AML-193 (cell line): ENCODE results near the gene EME2.
"Not testable (repeated sequence)": the region's sequence is repeated elsewhere in the genome, so short reads cannot be mapped to it uniquely, and the experiment has no call there.

Experiments
- DNase-seq, 2 experiments: peaks; one replicate each; lab custom pipeline; 2025; lab: John Stamatoyannopoulos, UW

Gene EME2

DNA sequence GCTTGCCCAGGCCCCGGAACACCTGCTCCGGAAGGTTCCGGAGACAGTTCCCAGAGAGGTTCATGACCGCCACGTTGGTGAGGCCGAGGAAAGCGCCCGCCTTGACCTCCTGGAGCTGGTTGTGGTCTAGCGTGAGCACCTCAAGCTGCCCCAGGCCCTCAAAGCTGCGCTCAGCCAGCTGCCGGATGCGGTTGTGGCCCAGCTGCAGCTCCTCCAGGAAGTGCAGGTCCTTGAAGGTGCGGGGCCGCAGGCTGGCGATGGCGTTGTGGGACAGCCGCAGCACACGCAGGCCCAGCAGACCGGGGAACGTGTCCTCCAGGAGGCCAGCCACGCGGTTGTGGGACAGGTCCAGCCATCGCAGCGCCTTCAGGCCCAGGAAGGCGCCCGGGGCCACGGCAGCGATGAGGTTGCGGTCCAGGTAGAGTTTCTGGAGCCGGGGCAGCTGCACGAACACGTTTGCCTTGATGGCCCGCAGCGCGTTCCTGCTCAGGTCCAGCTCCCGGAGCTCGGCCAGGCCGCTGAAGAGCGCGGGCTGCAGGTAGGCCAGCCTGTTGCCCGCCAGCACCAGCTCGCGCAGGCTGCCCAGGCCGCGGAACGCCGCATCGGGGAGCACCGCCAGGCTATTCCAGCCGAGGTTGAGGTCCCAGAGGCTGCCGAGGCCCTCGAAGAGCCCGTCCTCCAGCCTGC is 18.8 kb downstream of the EME2 start:
- no peak for DNase-seq

DNA sequence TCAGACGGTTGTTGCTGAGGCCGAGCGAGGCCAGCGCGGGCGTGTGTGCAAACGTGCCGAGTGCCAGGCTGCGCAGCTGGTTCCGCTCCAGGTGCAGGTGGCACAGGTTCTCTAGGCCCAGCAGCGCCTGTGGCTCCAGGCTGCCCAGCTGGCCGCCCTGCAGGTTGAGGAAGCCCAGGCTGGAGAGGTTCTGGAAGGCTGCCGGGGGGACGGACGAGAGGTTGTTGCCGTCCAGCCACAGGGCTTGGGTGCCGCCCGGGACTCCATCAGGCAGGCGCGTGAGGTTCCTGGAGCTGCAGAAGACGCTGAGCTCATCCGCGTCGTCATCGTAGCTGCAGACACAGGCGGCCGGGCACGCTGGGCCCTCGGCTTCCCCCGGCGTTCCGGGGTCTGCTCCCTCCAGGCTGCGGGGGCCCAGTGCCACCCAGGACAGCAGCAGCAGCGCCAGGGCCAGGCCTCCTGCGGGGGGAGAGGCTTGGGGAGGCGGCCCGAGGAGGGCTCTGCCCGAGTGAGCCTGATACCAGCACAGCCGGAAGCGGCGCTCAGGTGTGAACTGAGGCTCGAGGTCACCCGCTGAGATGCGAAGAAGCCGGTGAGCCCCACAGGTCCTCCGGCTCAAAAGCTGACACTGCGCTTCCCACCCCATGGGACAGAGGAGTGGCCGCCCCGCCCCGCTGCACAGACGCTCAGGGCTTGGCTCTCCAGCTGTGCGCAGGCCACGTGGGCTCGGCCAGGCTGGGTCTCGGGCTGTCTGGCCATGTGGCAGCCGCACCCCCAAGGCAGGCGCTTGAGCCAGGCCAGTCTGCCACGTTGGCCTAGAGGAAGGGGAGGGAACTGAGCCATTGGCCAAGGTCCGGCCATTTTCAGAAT is 19.6 kb downstream of the EME2 start:
- no peak for DNase-seq

DNA sequence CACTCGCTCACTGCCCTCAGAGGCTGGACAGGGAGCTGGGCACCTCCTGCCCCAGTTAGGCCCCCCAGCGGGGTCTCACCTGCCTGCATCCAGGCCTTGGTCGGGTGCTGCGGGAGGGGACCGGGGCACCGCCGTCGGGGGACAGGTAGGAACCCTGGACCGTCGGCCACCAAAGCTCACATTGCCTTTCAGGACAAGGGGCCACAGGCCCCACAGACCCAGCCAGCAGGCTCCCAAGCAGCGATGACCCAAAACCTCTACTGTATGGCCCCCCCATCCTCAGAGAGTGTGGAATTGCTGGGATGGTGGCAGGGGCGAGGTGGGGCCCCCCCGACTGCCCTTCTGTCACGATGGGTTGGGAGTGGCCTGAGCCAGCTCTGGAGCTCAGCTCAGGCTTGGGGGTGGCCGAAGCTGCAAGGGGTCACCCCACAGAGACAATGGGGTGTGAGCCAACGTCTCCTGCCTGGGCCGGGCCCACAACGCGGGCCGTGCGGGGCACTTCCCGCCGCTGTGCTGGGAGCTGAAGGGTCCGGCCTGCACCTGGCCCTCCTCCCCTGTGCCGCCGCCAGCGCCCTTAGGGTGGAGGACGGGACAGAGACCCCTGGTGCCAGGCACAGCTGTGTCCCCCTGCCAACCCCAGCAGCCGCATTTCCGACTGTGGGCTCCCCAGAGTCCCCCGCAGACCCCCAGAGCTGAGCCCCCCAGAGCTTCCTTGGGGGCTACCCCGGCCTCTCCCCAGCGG is 20.4 kb downstream of the EME2 start:
- no peak for DNase-seq

DNA sequence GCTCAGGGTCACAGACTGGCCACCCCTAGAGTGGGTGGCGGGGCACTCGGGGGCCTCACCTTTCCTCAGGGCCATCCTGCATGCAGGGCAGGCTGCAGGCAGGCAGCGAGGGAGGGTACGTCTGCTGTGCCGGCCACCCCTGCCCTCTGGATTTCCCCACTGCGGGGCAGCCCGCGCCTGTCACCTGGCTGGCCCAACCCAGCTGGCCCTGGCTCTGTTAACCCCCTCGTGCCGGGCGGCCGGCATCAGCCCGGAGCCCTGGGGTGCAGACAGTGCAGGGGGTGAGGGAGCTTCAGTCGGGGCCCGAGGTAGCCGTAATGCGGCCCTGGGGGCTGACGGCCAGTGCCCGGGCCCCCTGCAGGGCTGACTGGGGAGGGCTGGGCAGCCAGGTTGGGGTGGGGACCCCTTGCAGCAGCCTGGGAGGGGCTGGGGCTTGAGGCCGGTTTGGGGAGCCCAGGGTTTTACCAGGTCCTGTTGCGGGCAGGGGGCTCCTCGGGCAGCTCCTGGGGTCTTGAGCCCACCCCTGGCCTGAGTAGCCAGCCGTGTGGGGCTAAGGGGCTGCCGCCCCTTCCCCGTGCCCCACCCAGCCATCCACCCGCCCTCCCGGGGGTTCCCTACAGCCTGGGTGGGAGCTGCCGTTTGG is 21.1 kb downstream of the EME2 start, which contains the start of gene IGFALS:
Gene IGFALS, minus strand, starts transcription at position 128 of the 643 bp plus-strand sequence. Its CDS starts 53 bp downstream, at position 75.
- DNase-seq, result no peak

DNA sequence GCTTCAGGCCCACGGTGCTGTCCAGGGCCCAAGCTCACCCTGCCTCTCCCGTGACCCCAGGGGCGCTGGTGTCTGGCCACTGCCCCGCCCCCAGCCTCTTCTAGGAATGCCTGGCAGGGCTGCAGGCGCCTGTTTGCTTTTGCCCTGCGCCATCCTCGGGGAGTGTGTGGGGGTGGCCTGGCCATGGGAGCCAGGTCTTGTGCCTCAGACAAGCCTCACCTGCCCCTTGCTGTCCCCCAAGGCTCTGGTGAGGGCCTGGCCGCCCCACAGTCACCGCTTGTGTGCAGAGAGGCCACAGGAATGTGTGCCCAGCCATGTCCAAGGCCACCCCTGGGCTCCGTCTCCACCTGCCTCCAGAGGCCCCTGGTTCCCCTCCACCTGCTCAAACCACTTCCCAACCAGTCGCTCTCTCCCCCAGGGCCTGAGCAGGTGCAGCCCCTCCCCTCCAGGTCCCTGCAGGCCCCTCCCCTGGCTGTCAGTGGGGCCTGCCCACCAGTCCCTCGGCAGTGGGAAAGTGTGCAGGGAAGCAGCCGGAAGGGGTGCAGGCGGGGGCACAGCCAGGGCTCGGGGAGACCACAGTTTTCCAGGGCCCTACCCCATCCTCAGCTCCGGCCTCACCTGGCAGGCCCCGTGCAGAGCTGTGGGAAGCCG is 21.7 kb downstream of the EME2 start:
- no peak for DNase-seq

DNA sequence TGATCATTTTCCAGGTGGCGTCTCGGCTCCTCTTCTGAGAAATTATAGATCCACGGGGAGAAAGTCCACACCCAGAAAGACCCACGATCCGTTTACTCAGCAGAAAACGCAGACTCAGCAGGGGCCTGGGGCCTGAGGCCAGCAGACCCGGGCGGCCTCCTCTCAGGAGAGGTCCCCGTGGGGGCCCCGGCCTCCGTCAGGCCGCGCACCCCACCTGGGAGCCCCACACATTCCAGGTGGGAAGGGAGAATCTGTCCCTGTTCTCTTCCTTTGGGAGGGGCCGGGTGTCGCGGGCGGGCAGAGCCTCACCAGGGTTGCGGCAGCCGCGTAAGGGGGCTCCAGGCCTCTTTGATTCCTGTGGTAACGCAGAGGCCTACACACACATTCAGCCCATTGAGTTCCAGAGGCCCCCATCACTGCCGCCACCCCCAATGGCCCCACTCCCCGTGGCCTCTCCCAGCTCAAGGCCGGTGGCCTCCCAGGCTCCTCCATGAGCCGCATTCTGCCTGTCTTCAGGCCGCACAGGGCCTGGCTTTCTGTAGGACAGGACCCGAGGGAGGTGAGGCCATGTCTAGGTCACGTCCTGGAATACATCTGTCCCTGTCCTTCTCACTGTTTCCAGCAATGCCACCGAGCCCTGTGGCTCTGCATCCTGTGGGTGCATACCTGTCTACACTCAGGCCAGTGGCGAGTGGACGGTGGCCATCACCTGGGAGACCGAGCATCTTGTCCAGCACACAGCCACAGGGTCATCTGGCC is 22.5 kb downstream of the EME2 start:
- DNase-seq, result no peak

DNA sequence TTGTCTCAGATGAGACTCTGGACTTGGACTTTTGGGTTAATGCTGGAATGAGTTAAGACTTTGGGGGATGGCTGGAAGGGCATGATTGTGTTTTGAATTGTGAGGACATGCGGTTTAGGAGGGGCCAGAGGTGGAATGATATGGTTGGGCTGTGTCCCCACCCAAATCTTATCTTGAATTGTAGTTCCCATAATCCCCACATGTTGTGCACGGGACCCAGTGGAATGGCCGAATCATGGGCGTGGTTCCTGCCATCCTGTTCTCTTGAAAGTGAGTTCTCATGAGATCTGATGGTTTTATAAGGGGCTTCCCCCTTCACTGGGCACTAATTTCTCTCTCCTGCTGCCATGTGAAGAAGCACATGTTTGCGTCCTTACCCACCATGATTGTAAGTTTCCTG is 26.7 kb downstream of the EME2 start:
- DNase-seq, result not testable (repeated sequence)

DNA sequence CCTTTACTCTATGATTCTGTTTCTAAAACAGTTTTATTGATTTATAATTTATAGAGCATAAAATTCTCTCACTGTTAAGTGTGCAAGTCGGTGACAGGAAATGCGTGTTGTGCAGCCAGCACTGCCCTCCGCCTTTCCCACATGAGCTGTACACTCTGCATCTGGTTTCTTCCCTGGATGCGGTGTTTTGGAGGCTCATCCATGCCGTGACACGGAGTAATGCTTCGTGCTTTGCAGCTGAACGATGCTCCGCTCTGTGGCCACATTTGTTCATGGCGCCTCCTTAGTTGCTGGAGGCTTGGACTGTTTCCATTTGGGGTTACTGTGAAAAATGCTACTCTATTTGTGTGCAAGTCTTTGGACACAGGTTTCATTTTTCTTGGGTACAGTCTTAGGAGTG is 28.1 kb downstream of the EME2 start:
- DNase-seq, result no peak

DNA sequence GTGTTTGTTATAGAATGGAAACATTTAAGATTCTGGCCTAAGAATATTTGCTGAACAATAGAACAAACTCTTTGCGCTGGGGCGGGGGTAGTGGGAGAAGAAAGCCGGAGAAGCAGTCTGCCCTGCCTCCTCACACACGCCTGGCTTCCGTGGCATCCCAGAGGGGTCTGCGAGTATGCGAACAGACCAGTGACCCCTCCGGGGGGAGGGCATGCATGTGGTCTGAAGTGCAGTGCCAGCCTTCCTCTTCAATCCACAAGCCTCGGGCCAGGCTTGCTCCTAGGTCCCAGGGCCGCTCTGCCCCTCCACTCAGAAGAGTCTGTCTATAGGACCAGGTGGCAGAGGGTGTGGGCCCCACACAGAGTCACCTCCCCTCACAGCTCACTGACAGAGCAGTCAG is 35.0 kb downstream of the EME2 start:
- DNase-seq, result no peak

DNA sequence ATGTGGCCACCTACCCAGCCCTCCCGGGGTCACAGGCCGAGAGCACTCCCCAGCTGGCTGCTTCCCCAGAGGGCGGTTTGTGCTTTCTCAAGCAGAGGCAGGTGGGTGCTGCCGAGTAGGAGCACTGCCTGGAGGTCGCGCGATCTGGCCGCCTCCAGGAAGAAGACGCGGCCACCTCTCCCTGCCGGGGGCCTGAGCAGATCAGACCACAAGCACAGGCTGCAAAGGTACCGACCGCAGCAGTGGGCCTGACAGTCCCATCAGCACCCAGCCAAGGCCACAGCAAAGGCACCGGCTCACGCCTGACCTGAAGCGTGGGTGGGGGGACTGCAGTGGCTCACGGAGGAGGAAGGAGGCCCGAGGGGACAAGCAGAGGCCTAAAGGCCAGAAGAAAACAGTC is 36.1 kb downstream of the EME2 start:
- no peak for DNase-seq

DNA sequence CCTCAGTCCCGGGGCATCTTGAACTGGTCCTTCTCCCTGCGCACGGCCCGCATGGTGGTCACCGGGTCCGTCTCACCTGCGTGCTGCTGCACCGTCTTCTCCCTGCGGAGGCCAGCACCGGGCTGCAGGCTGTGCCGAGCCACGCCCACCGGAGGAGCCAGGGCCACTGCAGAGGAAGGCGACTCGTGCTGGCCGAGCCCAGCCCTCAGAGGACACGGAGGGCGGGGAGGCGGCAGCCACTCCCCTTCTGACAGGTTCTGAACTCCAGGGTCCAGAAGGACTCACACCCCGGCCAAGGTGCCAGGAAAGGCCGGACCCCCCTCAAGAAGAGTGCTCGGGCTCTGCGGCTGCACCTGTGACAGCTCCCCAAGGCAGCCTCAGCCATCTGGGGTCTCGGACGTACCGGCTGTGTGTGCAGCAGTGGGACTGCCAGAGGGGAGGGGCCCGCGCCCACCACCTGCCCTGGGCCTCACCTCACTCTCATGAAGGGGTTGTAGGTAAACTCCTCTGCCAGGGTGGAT is 36.7 kb downstream of the EME2 start:
- no peak for DNase-seq

DNA sequence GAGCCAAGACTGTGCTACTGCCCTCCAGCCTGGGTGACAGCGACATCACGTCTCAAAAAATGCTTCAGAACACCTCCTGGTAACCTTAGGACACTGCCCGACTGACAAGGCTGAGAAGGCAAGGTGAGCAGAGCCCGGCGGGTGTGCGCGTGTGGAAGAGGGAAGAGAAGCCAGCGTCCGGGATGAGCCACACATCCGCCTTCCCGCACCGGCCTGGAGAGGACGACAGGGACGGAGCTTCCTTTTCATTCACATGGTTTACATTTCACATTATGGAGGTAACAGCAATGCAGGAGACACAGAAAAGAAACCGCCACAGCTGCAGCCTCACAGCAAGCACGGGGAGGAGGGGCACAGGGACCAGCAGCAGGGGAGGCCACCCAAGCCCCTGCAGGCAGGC is 37.5 kb downstream of the EME2 start:
- no peak for DNase-seq

DNA sequence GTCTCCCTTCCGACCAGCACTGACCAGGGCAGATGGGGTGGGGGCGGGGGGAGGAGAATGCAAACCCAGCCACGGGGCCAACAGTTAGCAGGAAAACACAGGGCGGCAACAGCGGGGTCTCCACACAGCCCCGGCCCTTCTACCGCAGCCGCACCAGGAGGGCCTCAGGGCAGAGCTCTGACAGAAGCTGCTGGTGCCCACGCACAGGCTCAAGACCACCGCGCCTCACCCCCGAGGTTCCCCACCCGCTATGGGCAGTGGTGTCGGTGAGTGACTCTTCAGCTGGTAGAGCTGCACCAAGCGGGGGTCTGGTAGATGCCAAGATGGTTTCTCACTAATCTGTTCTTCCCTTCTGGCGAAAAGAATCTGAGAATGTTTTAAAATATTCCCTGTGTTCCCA is 37.9 kb downstream of the EME2 start:
- no peak for DNase-seq

DNA sequence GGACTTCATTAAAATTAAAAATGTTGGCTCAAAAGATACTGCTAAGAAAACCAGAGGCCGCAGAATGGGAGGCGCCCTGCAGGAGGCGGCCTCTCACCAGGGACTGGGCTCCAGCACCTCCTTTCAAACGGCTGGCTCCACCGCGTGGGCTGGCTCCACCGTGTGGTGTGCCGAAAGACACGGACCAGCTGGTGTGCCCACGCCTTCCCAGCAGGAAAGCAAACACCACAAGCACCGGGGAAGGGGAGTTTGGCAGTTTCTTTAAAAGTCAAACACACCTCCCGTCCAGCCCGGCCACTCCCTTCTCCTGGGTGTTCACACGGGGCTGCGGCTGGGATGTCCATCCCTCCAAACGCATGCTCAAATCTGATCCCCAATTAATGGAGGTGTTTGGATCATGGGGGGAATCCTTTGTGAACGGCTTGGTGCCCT is 40.1 kb downstream of the EME2 start:
- DNase-seq, result no peak

DNA sequence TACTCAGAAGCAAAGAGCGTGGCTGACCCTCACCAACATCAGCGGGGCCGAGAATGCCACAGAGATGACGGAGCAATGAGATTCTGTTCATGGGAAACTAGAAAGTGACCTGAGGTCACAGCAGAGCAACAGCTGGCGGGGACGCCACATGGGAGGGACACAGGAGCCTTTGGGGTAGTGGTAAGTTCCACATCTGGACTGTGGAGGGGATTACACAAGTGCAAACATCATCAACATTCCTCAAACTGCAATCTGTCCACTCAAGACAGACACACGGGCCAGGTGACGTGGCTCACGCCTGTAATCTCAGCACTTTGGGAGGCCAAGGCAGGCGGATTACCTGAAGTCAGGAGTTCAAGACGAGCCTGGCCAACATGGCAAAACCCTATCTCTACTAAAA is 42.9 kb downstream of the EME2 start:
- DNase-seq, result no peak

DNA sequence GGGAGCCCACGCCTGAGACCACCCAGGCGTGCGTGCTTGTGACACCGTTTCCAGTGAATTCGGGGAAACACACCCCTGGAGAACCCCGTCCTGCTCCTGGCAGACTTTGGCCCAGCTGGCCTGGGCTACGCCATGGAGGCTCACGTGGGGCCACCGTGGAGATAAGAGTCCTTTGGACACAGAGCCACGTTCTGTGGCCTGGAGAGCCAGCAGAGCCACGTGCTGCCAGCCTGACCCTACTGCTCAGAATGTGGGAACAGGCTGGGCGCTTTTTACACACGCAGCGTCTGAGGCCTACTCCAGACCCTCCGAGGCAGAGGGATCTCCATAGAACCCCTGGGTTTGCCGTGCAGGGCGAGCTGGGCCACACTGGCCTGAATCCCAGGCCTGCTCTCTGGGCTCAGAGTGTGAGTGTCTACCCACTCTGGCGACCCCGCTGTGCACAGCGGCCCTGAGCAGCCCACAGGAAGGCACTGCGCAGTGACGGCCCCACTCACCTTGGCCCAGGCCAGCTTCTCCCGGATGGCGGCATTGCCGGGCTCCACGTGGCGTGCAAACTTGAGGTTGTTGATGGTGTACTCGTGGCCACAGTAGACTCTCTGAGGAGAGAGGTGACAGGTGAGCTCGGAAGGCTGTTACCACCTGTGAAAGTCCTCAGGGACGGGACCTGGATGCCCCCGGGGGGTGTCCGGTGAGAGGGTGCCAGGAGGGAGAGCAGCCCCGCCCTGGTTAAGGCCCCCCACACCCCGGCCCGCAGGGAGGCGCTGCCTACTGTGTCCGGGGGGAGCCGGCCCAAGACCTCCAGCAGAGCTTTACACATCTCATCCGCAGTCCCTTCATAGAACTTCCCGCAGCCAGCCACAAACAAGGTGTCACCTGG is 44.0 kb downstream of the EME2 start:
- DNase-seq, result no peak

DNA sequence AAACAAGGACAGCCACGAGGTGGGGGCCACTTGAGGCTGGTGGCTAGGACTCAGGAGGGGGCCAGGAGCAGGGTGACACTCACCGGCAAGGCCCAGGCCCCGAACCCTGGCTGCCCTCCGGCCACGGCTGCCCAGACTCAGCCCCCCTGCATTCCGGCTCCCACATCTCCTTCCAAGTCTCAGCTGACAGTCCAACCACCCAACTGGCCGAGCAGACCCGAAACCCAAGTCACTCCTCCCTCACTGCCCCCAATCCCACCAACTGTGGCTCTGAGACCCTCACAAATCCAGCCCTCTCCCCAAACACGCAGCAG is 44.6 kb downstream of the EME2 start:
- no peak for DNase-seq

DNA sequence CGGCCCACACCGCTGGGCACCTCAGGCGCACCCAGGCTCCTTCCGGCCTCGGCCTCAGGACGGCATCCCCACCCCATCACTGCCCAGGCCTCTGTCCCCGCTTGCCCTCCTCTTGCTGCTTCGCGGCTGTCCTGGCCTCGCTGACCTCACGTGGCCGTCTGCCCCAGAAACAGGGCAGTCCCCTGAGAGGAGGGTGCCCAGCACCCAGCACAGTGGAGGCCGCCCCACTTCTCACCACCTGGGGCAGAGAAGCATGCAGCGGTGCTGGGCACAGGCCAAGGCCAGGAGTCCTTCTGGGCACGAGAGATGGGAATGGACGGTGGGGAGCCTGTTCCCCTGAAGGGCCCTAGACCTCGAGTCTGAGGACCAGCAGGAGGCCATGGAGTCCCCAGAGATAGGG is 45.1 kb downstream of the EME2 start:
- no peak for DNase-seq

DNA sequence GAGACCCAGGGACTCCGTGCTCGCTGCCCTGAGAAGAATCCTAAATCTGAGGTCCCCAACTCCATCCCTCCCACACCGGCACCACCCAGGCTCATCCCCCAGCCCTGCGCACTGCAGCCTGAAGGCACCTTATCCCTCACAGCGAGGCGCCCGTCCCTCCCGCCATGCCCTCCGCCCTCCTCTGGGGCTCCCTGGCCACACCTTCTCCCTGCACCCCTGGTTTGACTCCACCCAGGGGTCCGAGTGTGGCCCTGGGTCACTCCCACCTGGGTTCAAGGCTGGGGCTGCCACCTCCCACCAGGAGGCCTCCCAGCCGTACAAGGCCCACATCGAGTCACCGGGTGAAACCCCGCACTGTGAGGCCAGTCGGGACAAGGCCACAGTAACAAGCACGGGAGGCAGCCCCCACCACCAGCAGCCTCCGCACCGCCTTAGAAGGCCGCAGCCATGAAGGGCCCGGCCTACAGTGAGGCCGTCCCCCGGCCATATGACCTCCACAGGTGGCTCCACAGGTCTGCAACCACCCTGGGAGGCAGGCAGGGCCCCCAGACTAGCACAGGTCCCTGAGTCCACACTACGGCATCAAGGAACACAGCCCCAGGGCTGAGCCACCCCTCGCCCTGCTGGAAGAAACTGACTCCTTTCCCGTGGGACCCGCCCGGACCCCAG is 45.7 kb downstream of the EME2 start:
- DNase-seq, result no peak
